GM21447 (cell line): Measurements from ENCODE around the gene SLC6A20.
"Not testable (repeated sequence)": the region's sequence is repeated elsewhere in the genome, so short reads cannot be mapped to it uniquely, and the experiment has no call there.

Experiments
- ATAC-seq: cut with Tn5 transposase; IDR thresholded peaks from one replicate; pipeline ENCODE4 v1.9.1; 2021; ENCODE audit not compliant: unreplicated experiment

Gene SLC6A20

GRCh38 chr3:45760878-45761711 is 35.2 kb downstream of the SLC6A20 start:
- no peak for ATAC-seq

DNA sequence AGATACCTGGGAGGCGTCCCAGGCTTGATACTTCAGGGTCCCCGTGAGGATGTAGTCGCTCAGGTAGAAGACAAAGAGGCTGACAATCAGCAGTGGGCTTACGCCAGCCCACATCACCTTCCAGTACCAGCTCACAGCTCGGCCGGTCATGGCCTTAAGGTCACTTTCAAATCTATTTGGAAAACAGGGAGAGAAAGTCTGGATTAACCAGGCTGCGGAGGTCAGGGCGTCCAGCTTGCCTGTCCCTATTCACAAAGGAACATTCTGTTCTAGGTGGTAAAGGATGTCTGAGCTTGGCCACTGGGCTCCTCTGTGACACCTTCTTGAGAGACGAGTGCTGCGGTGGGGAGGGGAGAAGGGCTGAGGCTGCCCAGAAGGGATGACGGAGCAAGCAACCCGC is 36.5 kb downstream of the SLC6A20 start:
- ATAC-seq, result no peak

DNA sequence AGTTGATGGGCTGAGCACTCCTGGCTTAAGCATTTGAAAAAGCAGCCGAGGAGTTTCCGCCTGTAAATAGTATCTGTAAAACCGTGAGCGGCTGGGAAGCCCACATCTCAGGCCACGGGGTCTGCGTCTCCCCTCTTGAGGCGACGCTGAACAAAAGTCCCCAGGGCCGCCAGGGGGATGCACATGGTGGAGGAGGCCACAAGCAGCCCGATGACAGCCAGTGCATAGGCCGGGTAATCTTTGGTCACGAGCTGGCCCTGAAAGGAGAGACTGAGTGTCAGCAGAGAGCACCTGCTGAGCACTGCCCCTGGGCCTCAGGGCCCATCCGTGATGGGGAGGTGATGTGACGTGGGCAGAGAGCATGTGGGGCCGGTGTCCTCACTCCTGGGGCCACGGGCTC is 37.5 kb downstream of the SLC6A20 start:
- ATAC-seq, result no peak

GRCh38 chr3:45757141-45757540 is 39.2 kb downstream of the SLC6A20 start:
- ATAC-seq, result not testable (repeated sequence)

DNA sequence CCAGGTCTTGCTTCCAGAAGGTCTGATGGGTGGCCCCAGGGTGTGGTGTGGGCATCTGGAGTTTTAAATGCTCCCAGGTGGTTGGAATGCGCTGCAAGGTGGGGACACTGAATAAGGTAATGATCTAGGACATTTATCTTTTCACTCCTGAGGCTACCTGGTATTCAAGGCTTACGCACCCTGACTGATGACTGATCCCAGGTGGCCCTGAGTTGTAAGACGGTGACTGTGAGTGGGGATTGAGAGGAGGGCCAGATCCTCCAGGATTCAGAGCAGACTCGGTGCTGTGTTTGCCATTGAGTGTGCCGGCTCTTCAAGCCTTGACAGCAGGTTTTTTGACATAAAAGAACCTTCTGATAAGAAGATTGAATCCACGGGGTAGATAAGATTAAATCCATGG is 40.3 kb downstream of the SLC6A20 start:
- ATAC-seq, result no peak

DNA sequence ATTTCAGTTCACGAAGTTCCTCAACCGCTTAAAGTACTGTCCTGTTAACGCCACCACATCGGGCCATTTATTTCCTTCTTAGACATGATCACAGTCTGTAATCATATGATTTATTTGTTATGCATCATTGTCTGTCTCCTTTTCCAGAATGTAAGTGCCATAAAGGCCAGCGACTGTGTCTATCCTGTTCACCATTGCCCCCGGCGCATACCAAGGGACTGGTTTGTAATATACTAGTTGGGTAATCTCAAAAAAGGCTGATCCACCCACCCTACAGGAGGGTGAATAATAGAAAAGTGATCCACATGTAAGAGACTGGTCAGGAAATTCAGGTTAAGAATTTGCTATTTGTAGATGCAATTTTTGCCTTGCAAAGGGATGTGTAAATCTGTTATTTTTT is 41.9 kb downstream of the SLC6A20 start:
- no peak for ATAC-seq

DNA sequence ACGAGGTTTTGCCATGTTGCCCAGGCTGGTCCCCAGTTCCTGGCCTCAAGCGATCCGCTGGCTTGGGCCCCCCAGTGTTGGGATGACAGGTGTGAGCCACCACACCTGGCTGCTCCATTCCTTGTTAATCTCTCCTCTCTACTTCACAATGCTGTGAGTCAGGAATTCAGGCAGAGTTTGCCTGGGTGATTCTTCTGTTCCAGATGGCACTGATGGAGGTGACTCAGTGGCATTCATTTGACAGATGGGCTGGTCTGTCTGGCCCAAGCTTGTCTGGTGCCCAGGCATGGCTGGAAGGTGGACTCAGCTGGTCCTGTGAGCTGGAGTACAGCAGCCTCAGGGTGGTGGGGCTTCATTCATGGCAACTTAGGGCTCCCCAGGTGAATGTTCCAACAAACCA is 43.2 kb downstream of the SLC6A20 start:
- ATAC-seq, result no peak

GRCh38 chr3:45751537-45752242 is 44.6 kb downstream of the SLC6A20 start:
- ATAC-seq, result no peak

GRCh38 chr3:45749880-45750279 is 46.5 kb downstream of the SLC6A20 start:
- ATAC-seq, result no peak

DNA sequence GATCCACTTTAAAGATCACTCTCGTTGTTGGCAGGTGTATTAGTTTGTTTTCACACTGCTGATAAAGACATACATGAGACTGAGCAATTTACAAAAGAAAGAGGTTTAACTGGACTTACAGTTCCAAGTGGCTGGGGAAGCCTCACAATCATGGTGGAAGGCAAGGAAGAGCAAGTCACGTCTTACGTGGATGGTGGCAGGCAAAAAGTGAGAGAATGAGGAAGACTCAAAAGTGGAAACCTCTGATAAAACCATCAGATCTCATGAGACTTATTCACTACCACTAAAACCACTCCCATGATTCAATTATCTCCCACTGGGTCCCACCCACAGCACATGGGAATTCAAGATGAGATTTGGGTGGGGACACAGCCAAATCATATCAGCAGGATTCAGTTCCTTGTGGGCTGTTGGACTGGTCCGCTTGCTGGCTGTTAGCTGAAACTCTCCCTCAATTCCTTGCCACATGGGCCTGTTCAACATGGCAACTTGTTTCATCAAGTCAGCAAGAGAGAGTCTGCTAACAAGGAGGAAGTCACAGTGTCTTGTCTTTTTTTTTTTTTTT is 47.2 kb downstream of the SLC6A20 start:
- not testable (repeated sequence) for ATAC-seq

DNA sequence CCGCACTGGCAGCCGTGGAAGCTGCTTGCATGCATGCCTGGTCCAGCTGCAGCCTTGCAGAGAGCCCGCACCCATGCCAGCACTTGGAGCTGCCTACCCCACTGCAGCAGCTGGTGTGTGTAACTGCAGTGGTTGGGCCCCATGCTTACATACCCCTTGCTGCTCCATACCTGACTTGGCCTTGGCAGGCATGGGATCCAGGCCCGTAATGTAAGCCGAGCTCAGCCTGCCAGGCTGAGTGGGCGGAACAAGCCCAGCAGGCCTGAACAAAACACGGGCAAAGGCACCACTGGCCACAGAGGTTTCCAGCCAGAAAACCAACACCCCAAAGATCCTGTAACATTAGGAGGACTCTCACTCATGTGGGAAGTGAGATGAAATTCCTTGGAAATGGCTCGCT is 48.3 kb downstream of the SLC6A20 start:
- ATAC-seq, result no peak

GRCh38 chr3:45746777-45747622 is 49.3 kb downstream of the SLC6A20 start:
- no peak for ATAC-seq

GRCh38 chr3:45746165-45746776 is 50.1 kb downstream of the SLC6A20 start:
- no peak for ATAC-seq

DNA sequence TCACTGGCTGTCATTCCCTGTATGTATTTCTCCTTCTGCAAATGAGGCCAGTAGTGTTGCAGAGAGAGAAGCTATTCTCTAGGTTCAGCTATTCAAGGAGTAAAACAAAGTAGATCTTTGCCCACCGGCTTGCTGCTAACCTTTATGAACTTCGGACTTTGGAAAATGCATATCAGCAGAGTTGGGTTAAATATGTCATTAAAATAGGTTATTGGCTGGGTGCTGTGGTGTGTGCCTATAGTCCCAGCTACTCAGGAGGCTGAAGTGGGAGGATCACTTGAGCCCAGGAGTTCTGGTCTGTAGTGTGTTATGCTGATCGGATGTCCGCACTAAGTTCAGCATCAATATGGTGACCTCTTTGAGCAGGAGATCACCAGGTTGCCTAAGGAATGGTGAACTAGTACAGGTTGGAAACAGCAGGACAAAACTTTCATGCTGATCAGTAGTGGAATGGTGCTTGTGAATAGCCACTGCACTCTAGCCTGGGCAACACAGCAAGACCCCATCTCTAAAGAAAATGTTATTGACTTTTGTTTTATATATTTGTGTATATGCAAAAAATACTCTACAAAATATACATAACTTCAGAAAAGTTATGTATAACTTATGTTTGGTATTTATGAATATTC is 53.8 kb downstream of the SLC6A20 start:
- no peak for ATAC-seq

DNA sequence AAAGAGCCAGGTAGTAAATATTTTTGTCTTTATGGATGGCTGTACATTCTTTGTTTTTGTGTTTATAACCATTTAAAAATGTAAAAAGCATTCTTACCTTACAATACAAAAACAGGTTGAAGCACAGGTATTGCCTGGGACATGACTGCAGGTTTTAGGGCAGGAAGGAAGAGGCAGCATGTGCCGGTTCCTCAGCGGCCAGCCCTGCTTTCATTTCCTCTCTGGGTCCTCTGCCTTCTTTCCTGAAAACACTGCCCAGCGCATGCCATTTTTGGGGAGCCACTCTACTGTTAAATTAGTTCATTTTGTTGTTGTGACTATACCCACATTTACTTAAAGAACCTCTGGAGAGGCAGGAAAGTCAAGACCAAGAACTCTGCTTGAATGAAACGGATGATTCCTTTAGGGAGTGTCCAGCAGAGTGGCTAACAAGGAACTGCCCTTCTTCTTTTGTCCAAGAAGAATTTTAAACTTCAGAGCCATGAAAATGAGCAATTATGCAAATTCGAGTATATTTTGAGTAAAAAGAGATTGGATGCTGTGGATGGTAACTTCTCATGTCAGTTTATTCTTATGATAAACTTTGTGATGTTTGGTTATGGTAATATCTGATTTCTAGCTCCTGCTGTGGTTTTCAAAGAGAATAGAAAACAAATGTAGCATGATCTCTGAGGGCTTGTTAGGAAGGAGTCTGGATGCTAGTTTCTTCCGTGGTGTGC is 54.4 kb downstream of the SLC6A20 start:
- ATAC-seq, result no peak

- no peak for ATAC-seq
These were observed 55.1 kb downstream of the SLC6A20 start for GRCh38 chr3:45741247-45741646.

- no peak for ATAC-seq
These were observed 56.3 kb downstream of the SLC6A20 start for GRCh38 chr3:45739991-45740390.

- ATAC-seq, result no peak
These were observed 59.1 kb downstream of the SLC6A20 start for GRCh38 chr3:45737234-45737633.

GRCh38 chr3:45736707-45737106 is 59.6 kb downstream of the SLC6A20 start:
- no peak for ATAC-seq
